ENCODE data around the gene TNFAIP6.

Gene TNFAIP6

DNA sequence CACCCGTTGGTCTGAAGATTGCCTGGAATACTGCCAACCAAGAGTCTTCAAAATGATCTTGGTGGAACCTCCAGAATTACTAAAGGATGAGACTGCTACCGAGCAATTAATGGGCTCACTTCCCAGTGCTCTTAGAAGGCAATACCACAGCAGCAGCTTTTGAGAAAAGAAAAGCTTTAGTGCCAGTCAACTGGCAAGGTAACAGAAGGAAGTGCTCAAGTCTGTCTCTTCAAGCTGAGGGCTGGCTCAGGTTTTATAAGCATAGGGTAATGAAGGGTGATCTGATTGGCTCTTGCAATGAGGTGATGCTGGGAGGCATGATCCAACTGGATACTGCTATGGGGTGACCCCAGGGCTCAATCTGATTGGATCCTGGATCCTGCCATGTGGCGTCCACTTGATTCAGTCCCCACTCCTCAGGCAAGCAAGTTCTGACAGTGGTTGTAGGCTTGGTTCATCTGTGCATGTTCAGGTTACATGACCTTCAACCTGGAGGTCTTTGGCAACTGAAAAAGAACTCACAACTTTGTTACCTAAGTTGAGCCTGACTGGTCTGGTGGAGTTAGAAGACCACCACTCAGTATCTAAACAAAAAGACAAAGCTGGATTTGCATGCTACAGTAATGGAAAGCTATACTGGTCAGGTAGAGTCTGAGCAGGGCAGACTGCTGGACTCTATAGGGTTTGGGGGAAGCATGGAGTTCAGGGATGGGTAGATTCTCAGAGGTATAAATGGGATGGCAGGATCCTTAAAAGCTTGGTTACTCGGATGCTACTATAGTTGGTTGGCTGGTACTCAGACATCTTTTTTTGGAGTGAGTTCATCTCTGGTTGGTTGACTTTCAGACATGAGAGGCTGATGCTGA, 38.4 kb downstream of the TNFAIP6 start:
- TF ChIP-seq, protein P1, sequence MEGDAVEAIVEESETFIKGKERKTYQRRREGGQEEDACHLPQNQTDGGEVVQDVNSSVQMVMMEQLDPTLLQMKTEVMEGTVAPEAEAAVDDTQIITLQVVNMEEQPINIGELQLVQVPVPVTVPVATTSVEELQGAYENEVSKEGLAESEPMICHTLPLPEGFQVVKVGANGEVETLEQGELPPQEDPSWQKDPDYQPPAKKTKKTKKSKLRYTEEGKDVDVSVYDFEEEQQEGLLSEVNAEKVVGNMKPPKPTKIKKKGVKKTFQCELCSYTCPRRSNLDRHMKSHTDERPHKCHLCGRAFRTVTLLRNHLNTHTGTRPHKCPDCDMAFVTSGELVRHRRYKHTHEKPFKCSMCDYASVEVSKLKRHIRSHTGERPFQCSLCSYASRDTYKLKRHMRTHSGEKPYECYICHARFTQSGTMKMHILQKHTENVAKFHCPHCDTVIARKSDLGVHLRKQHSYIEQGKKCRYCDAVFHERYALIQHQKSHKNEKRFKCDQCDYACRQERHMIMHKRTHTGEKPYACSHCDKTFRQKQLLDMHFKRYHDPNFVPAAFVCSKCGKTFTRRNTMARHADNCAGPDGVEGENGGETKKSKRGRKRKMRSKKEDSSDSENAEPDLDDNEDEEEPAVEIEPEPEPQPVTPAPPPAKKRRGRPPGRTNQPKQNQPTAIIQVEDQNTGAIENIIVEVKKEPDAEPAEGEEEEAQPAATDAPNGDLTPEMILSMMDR (IDR thresholded peaks at IDR 0.05) = no peak

DNA sequence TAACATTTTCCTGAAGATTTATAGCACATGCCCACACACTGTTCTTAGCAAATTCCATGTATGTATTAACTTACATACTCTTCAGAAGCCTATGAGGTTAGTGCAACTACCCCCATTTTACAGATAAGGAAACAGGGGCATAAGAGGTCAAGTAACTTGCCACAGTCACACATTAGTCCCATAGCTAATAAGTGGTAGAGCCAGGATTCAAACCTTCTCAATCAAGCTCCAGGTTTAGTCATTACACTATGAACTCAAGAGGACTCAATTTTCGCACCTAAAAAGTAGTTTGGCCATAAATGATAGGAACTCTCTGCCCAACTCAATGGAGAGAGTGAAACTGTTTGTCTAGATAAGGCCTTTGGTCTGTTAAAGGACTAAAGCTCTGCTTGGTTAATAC, 42.6 kb downstream of the TNFAIP6 start:
- TF ChIP-seq, protein P1 (IDR thresholded peaks at IDR 0.05) = no peak

DNA sequence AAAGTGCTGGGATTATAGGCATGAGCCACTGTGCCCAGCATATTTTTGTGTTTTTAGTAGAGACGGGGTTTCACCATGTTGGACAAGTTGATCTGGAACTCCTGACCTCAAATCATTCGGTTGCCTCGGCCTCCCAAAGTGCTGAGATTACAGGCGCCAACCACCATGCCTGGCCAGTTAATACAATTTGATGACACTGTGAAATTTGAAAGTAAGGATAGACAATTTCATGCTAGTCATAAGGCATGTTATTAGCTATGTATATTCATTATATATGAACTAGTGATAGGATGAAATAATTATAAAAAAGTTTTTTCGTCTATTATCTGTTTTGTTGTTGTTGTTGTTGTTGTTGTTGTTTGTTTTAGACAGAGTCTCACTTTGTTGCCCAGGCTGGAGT, 43.8 kb downstream of the TNFAIP6 start:
- TF ChIP-seq, protein P1 (IDR thresholded peaks at IDR 0.05) = no peak

DNA sequence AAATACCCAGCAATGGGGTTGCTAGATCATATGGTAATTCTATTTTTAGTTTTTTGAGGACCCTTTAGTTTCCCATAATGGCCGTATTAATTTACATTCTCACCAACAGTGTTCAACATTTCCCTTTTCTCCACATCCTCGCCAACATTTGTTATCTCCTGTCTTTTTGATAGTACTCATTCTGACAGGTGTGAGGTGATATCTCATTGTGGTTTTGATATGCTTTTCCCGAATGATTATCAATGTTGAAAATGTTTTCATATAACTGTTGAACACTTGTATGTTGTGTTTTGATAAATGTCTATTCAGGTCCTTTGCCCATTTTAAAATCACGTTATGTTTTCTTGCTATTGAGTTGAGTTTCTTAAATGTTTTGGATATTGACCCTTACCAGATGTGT, 46.5 kb downstream of the TNFAIP6 start:
- TF ChIP-seq, protein P1 (IDR thresholded peaks at IDR 0.05) = no peak

DNA sequence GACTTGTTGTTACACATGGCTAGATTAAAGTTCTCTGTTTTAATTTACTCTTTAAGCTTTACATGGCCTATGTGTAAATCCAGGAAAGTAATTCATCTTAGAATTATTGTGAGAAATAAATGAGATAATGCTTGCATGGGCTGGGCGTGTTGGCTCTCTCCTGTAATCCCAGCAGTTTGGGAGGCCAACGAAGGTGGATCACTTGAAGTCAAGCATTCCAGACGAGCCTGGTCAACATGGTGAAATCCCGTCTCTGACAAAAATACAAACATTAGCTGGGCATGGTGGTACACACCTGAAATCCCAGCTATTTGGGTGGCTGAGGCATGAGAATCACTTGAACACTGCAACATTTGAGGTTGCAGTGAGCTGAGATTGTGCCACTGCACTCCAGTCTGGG, 48.0 kb downstream of the TNFAIP6 start:
- TF ChIP-seq, protein P1 (IDR thresholded peaks at IDR 0.05) = no peak

DNA sequence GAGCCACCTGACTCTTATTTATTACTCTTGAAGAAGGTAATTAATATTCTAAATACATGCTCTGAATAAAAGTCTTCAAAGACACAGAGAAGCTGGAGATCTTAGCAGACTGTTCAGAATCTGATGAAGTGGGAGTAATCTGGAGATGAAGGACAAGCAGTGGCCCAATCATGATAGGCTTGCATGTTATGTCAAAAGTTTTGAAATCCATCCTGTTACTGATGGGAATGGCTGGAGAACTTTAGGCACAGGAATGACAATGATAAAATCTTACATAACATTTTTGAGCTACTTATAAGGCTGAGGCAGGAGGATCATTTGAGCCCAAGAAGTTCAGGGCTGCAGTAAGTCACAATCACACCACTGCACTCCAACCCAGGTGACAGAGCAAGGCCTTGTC, 49.9 kb downstream of the TNFAIP6 start:
- TF ChIP-seq, protein P1 (IDR thresholded peaks at IDR 0.05) = no peak

DNA sequence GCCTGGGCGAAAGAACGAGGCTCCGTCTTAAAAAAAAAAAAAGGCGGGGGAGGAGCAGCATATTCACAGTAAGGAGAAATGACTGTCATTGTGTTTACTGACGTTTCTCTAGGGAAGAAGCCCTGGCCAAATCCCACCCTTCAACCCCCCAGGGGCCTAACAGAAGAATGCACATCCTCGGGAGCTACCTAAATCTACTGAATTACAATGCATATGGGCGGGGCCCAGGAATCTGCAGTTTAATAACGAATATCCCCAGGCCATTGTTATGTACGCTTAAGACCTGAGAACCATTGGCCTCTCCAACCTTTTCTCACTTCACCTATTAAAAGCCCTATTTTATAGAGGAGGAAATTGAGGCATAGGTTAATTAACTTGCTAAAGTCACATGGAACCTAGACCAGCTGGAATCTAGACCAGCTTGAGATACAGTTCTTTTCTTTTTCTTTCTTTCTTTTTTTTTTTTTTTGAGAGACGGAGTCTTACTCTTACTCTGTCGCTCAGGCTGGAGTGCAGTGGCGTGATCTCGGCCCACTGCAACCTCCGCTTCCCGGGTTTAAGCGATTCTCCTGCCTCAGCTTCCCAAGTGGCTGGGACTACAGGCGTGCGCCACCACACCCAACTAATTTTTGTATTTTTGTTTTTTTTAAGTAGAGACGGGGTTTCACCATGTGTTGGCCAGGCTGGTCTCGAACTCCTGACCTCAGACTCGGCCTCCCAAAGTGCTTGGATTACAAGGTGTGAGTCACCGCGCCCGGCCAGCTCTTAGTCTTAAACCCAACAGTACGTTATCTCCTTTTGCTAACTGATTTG, 51.6 kb downstream of the TNFAIP6 start:
- TF ChIP-seq, protein P1 (IDR thresholded peaks at IDR 0.05) = no peak

All from LNCAP (cell line).